T1000 (cell line): ENCODE data around the gene TAB3.

Source experiments
- DNase-seq: peaks from one replicate; lab custom pipeline; 2025; ENCODE audit warnings: mixed read lengths; lab: John Stamatoyannopoulos, UW

Gene TAB3

GRCh38 chrX:30889147-30890140 lies at the start of gene TAB3:
Gene TAB3 (minus strand): TSS chrX:30889254. CDS start chrX:30859588, 29,666 bp downstream.
- DNase-seq: peak; percentile 87

GRCh38 chrX:30938295-30938694 lies 49.2 kb upstream of the TAB3 start:
- DNase-seq: no peak

DNA sequence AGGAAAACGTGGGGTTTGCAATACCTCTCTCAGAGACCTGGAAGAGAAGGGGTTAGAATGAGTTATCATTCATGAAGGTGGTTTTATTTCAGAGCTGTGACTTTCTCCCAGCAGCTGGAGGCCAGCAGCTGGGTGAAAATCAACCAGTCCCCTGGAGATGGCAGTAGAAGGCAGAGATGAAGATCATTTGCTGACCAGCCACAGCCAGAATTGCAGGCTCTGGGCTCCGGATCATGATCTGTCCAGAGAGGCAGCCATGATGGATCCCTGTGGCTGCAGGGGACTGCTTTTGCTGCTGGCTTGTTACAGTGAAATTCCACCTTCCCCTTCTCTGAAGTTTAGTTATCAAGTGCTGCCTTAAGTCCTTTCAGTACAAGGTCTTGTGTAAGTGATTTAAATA lies 46.9 kb upstream of the TAB3 start:
- no peak for DNase-seq

DNA sequence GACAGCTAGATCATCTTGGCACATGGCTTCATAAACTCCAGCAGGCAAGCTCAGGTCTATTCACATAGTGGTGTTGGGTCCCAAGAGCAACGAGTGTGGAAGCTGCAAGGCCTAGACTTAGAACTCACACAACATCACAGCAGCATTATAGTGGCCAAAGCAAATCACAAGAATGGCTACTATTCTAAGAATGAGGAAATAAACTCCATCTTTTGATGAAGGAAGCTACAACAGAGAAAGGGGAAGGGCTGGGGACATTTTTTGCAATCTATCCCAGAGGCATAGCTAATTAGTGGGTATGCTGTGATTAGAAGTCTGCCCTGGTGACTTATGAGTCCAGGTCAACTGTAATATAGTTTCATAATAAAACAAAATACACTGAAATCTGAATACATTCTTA lies 42.9 kb upstream of the TAB3 start:
- no peak for DNase-seq

GRCh38 chrX:30930679-30931078 lies 41.6 kb upstream of the TAB3 start:
- DNase-seq: no peak

- DNase-seq: no peak
Observed at GRCh38 chrX:30930143-30930542, 41.1 kb upstream of the TAB3 start.

DNA sequence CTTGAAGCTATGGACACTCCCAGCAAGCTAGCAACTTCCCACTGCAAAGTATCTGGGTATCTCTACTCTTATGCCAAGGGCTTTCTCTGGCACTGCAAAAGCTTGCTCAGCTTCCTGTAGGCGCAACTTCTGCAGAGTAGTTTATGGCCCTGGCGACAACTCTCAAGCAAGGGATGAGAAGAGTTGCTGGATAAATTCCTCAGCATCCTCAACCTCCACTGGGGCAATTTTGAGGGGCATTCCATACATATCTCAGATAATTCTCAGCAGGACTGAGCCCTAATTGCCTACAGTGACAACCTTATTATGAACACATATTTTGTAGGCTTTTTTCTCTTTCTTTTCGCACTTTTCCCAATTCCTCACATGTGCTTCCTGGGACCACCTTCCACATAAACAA lies 31.2 kb upstream of the TAB3 start:
- no peak for DNase-seq

DNA sequence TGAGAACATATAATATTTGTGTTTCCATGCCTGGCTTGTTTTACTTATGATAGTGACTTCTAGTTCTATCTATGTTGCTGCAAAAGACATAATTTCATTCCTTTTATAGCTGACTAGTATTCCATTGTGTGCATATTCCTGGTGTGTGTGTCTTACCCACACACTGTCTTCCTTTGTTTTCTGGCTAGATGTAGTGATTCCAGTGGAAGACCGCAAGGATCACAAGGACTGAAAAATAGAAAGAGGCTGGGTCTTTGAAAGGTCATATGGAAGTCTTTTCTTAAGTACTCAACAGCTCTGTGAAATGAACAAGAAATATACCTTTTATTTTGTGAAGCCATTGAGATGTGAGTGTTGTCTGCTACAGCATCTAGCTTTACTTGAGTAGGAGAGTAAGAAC lies 29.4 kb upstream of the TAB3 start:
- DNase-seq: no peak

DNA sequence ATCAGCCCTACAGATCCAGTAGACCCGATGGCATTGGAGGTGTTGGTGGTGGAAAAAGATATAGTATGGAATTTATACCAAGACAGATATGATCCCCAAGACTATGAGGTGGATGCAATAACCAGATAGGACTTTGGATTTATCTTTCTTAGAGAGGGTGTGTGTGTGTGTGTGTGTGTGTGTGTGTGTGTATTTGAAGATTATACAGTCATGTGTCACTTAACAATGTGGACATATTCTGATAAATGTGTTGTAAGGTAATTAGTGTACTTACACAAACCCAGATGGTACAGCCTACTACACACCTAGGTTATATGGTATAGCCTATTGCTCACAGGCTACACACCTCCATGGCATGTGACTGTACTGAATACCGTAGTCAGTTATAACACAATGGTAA lies 24.4 kb upstream of the TAB3 start:
- DNase-seq: no peak

DNA sequence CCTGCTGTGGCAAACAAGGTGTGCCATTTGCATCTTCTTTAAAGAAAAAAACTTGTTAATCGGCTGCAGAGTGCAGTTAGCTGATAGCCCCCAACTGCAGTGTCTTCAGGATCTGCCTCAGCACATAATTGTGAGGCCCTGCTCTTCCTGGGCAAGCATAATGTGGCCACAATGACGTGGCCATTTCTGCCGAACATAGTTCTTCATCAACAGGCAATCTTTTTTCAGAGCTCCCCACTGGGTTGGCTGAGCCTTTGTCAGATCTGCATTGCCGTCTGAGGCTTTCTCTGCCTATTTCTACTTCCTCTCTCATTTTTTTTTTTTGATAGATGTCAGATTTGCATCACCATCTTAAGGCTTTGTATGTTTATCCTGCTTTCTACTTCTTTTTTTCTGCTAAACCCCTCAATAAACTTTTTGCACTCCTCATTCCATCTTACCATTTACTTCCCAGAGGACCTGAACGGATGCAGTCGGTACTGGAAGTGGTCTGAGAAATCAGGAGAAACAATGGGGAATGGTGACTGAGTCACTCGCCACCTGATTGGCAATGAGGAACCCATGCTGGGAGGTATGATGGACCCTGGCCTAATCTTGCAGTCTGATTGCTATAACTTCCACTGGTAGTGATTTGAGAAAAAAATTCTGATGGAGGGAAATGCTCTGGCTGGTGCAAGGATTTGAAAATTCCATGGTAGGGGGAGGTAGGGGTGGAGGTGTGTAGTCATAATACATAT lies 21.2 kb upstream of the TAB3 start:
- no peak for DNase-seq

DNA sequence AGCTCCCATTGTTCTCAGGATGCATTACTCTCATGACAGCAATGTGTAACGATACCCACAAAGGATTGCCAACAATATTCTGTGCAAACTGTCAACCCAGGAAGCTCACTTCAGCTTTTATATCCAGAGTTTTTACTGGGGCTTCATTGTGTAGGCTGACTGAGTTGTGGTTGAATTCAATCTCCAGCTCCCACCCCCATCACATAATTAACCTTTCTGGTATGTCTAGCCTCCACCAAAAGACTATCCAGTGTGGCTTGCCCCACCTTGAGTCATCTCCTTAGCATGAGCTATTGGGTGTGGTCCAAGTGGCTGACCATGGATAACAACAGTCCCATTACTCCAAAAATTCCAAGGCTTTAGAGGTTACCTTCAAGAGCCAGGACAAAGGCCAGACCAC lies 17.7 kb upstream of the TAB3 start:
- DNase-seq: no peak

GRCh38 chrX:30905321-30905720 lies 16.3 kb upstream of the TAB3 start:
- DNase-seq: no peak

DNA sequence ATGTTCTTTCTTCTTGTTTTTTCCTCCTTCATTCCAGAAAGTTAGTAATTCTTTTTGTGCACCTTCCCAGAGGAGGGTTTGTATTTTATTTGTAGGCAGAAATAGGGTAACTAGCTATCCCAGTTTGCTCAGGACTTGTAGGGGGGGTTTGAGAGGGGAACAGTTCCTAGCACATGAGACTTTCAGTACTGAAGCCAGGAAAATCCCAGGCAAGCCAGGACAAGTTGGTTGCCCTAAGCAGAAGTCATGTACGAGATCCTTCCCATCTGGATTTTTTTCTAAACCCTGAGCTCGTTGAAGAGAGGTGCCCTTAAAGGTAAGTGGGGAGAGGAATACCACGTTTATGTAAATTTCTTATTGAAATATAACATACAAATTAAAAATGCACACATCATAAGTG lies 15.6 kb upstream of the TAB3 start:
- DNase-seq: no peak

DNA sequence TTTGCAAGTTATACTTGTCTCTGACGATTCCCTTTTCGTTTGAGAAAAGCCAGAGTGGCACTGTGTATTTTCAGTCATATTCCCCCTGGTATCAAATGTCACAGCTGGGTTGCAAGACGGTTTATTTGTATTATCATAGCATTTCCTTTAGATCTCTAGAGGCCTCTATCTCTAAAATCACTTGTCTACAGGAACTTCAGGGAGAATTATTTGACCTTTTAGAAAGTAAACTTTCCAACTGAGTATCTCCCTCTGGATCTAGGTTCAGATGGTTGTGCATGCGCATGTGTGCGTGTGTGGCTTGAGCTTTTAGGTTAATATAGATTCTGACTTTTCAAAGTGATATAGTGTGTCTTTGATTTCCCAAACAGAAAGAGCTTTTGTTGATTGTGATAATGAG lies 15.1 kb upstream of the TAB3 start:
- DNase-seq: no peak

DNA sequence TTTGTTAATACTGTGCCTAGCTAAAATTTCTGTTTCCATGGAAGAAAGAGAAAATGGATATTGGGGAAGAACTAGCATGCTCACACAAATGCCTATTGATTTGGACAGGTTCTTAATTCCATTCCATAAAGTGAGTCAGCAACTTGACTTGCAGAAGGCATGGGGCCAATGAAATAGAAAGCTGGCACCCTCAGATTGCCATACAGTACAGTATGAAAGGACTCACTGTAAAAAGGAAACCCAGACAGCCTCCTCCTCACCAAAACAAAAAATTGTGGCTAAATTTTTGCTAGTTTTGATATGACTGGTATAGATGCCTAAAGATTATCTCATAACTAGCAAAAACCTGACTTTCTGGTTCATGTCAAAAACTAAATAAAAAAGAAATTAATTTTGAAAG lies 11.2 kb upstream of the TAB3 start:
- no peak for DNase-seq

GRCh38 chrX:30898886-30899285 lies 9.8 kb upstream of the TAB3 start:
- DNase-seq: no peak

DNA sequence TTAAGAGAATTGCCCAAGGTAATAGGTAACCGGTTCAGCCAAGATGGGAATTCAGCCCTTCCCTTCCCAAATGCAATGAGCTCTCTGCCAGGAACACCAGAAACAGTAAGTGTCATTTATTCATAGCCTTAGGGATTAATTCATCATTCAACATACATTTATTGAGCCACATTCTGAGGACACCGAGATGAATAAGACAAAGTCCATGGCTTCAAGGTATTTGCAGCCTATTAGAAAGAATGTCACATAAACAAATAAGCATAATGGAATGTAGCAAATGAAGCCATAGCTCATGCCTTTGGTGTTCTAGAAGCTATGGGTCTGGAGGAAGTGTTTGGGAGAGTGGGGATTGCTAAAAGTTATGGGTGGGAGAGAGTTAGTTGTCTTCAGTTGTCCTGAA lies 6.3 kb upstream of the TAB3 start:
- no peak for DNase-seq

- DNase-seq: no peak
Observed at GRCh38 chrX:30893206-30893605, 4.2 kb upstream of the TAB3 start.

- no peak for DNase-seq
Observed at GRCh38 chrX:30892591-30892990, 3.5 kb upstream of the TAB3 start.

- no peak for DNase-seq
Observed at GRCh38 chrX:30888526-30889146, 418 bp downstream of the TAB3 start.

DNA sequence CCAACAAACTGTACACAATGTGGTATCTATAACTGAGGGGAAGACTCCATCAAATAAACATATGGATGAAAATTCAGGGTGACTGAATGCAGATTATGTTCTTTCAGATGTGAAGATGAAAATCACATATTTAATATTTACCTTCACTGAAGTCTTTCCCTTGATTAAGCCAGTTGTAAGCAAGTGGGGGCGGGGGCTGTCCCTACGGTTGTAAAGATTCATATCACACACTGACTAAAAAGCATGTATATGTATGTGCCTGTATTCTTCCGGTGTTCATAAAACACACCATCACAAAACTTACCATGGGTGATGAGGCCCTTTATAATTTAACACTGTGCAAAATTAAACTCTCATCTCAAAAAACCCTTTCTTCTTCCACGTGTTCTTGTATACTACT lies 1.3 kb downstream of the TAB3 start:
- no peak for DNase-seq

DNA sequence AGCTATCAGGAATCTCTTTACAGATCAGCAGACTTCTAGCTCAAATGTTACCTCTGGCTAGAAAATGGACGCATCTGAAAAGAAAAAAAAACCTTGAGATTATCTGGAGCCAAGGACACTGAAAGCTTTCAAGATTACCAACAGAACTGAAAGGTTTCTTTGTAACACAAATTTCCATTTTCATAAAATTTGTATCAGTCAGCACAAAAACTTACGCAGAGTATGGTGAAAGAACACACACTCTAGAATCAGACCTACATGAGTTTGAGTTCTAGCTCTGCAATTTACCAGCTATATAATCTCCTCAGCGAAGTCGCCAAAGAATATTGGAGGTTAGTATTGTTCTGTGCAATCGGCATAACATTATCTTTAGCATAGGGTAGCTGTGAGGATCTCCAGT lies 1.8 kb downstream of the TAB3 start:
- DNase-seq: no peak

- DNase-seq: no peak
Observed at GRCh38 chrX:30885136-30885535, 3.9 kb downstream of the TAB3 start.
